Type B pancreatic cell (in vitro differentiated cells): ENCODE results near the gene ITM2A. TPM values are rescaled to one million over a fixed set of nuclear protein-coding genes. Genes with fewer than 3 reads are reported as not detected.

Source experiments
- DNase-seq: peaks from one replicate; pipeline ENCODE4 v3.0.0; 2021; ENCODE audit warnings: mixed read lengths; ENCODE audit not compliant: unreplicated experiment; ENCODE audit errors: extremely low spot score
- H3K27ac Mint-ChIP-seq: 2 replicates; pipeline ENCODE4 v1.8.0; 2021; ENCODE audit warnings: mild to moderate bottlenecking, mixed read lengths
- H3K27me3 Mint-ChIP-seq: 2 replicates; pipeline ENCODE4 v1.8.0; 2021; ENCODE audit warnings: mixed read lengths
- H3K36me3 Mint-ChIP-seq: 2 replicates; pipeline ENCODE4 v1.8.0; 2021; ENCODE audit warnings: mixed read lengths
- H3K4me1 Mint-ChIP-seq: one replicate; pipeline ENCODE4 v1.8.0; 2021; ENCODE audit warnings: mixed read lengths; ENCODE audit not compliant: unreplicated experiment
- H3K4me3 Mint-ChIP-seq: 2 replicates; pipeline ENCODE4 v1.8.0; 2021; ENCODE audit warnings: mild to moderate bottlenecking, mixed read lengths
- H3K9me3 Mint-ChIP-seq: 2 replicates; pipeline ENCODE4 v1.8.0; 2021; ENCODE audit warnings: mixed read lengths
- CTCF ChIP-seq: fragments of 200-600 bp; sonication (generic); conservative IDR thresholded peaks from 2 replicates; pipeline ENCODE4 v1.5.0; 2021; ENCODE audit warnings: antibody characterized with exemption, mild to moderate bottlenecking
- total RNA-seq: library from RNA; stranded (reverse); gene quantifications from 2 replicates; pipeline ENCODE4 v1.2.1, GENCODE V29; 2021; ENCODE audit warnings: low replicate concordance

ITM2A gene
- total RNA-seq, 1 donor from 2014 or later = 5.9 TPM

GRCh38 chrX:79409657-79410056 lies 42.5 kb upstream of the ITM2A start:
- Mint-ChIP-seq H3K27me3 (no peaks in the 10 kb centered on the region), H3K36me3 (no peaks in the 10 kb centered on the region), H3K4me1 (no peaks in the 10 kb centered on the region), H3K9me3 (no peaks in the 10 kb centered on the region), H3K27ac (no peak overlapping the region), H3K4me3 (no peak overlapping the region)
- TF ChIP-seq CTCF = no peak
- DNase-seq = no peak

GRCh38 chrX:79408623-79409322 lies 41.6 kb upstream of the ITM2A start:
- no peak overlapping the region for H3K4me3 Mint-ChIP-seq
- H3K36me3 Mint-ChIP-seq = no peaks in the 10 kb centered on the region
- no peaks in the 10 kb centered on the region for H3K9me3 Mint-ChIP-seq
- no peak for DNase-seq
- no peaks in the 10 kb centered on the region for H3K27me3 Mint-ChIP-seq
- no peak overlapping the region for H3K27ac Mint-ChIP-seq
- no peaks in the 10 kb centered on the region for H3K4me1 Mint-ChIP-seq
- no peak for TF ChIP-seq CTCF

- no peak overlapping the region for H3K4me3 Mint-ChIP-seq
- H3K27ac Mint-ChIP-seq = no peak overlapping the region
- DNase-seq = no peak
- no peaks in the 10 kb centered on the region for H3K4me1 Mint-ChIP-seq
- H3K27me3 Mint-ChIP-seq = no peaks in the 10 kb centered on the region
- no peak for TF ChIP-seq CTCF
- H3K9me3 Mint-ChIP-seq = no peaks in the 10 kb centered on the region
- H3K36me3 Mint-ChIP-seq = no peaks in the 10 kb centered on the region
These were observed 33.5 kb upstream of the ITM2A start for GRCh38 chrX:79400623-79401022.

GRCh38 chrX:79375340-79375739 lies 8.2 kb upstream of the ITM2A start:
- H3K27ac Mint-ChIP-seq = no peak overlapping the region
- H3K27me3 Mint-ChIP-seq = no peaks in the 10 kb centered on the region
- H3K9me3 Mint-ChIP-seq = no peaks in the 10 kb centered on the region
- H3K36me3 Mint-ChIP-seq = no peaks in the 10 kb centered on the region
- no peaks in the 10 kb centered on the region for H3K4me1 Mint-ChIP-seq
- no peak for TF ChIP-seq CTCF
- no peak for DNase-seq
- no peak overlapping the region for H3K4me3 Mint-ChIP-seq

- H3K4me3 Mint-ChIP-seq = no peak overlapping the region
- H3K27ac Mint-ChIP-seq = no peak overlapping the region
- no peaks in the 10 kb centered on the region for H3K36me3 Mint-ChIP-seq
- peaks cover 4% of the 10 kb centered on the region for H3K4me1 Mint-ChIP-seq
- H3K27me3 Mint-ChIP-seq = peaks cover 4% of the 10 kb centered on the region
- H3K9me3 Mint-ChIP-seq = no peaks in the 10 kb centered on the region
- TF ChIP-seq CTCF = no peak
- no peak for DNase-seq
These were observed 4.5 kb upstream of the ITM2A start for GRCh38 chrX:79371640-79372039.

GRCh38 chrX:79371101-79371500 lies 4.0 kb upstream of the ITM2A start:
- no peak for TF ChIP-seq CTCF

More at GRCh38 chrX:79371101-79371500, 4.0 kb upstream of the ITM2A start:
- H3K9me3 Mint-ChIP-seq = no peaks in the 10 kb centered on the region
- H3K27me3 Mint-ChIP-seq = peaks cover 8% of the 10 kb centered on the region
- no peaks in the 10 kb centered on the region for H3K36me3 Mint-ChIP-seq
- H3K27ac Mint-ChIP-seq = no peak overlapping the region
- no peak for DNase-seq
- no peak overlapping the region for H3K4me3 Mint-ChIP-seq
- H3K4me1 Mint-ChIP-seq = peaks cover 4% of the 10 kb centered on the region
